ENCODE results near the gene KLF14.
A peak's percentile ranks its signal among the peaks of the same experiment; 100 is the strongest.

KLF14 gene

DNA sequence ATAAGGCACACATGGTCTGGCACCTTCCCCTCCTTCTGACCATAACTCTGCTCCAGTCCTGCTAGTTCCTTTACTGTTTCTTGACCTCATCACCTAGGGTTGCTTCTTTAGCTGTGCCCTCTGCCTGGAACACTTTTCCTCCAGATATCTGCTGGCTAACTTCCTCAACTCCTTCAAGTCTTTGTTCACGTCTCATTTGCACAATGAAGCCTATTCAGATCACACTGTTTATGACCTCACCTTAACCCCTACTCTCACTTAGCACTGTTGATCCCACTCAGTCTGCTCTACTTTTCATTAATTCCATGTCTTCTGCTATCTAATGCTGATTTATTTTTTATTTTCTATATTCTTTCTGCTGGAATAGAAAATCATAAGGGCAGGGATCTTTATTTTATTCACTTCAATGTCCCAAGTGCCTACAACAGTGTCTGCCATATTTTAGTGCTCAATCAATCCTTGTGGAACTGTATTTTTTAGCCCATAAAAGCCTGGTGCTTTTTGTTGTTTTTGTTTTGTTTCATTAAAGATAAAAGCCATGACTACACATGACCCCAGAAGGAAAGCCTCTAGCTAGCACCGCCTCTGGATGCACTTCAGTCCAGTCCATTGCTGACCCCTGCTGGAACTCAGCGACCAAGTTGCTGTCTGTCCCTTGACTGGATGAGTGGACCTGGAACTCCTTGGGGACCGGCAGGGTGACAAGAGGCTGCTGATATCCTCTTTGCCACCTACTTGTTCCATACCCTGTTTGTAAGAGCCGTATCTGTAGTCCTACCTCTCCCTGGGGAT is 12.3 kb downstream of the KLF14 start:
- no peaks in the 10 kb centered on the region for H3F3A ChIP-seq (ENCODE audit: low read depth)

GRCh38 chr7:130719541-130719940 is 14.5 kb downstream of the KLF14 start:
- H3K4me3 ChIP-seq (ENCODE audit: low read length, poor library complexity, severe bottlenecking), result no peak overlapping the region
- H3K9me3 ChIP-seq (ENCODE audit: insufficient read depth, low read depth, low read length), result no peaks in the 10 kb centered on the region
- no peaks in the 10 kb centered on the region for H4K20me1 ChIP-seq (ENCODE audit: insufficient read depth, low read length, poor library complexity, severe bottlenecking)
- H3K79me2 ChIP-seq (ENCODE audit: insufficient read depth, low read length), result no peaks in the 10 kb centered on the region
- no peak overlapping the region for H2AFZ ChIP-seq (ENCODE audit: low read length)
- H3K9me2 ChIP-seq (replicated peaks; ENCODE audit: low read depth, low read length), result no peaks in the 10 kb centered on the region
- no peak overlapping the region for H3K4me2 ChIP-seq (ENCODE audit: low read depth, low read length, poor library complexity, severe bottlenecking)
- TF ChIP-seq, protein P1, sequence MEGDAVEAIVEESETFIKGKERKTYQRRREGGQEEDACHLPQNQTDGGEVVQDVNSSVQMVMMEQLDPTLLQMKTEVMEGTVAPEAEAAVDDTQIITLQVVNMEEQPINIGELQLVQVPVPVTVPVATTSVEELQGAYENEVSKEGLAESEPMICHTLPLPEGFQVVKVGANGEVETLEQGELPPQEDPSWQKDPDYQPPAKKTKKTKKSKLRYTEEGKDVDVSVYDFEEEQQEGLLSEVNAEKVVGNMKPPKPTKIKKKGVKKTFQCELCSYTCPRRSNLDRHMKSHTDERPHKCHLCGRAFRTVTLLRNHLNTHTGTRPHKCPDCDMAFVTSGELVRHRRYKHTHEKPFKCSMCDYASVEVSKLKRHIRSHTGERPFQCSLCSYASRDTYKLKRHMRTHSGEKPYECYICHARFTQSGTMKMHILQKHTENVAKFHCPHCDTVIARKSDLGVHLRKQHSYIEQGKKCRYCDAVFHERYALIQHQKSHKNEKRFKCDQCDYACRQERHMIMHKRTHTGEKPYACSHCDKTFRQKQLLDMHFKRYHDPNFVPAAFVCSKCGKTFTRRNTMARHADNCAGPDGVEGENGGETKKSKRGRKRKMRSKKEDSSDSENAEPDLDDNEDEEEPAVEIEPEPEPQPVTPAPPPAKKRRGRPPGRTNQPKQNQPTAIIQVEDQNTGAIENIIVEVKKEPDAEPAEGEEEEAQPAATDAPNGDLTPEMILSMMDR (conservative IDR thresholded peaks at IDR 0.05; ENCODE audit: low read length), result no peak
- TF ChIP-seq EZH2phosphoT487 (IDR thresholded peaks at IDR 0.05; ENCODE audit: borderline replicate concordance), result no peak
- H3K9ac ChIP-seq (ENCODE audit: low read depth, low read length, poor library complexity, severe bottlenecking), result no peak overlapping the region
- H3F3A ChIP-seq (ENCODE audit: low read depth), result no peaks in the 10 kb centered on the region
- H3K4me1 ChIP-seq (ENCODE audit: insufficient read depth, low read length, poor library complexity, severe bottlenecking), result no peaks in the 10 kb centered on the region
- no peaks in the 10 kb centered on the region for H3K27me3 ChIP-seq (ENCODE audit: insufficient read depth, low read length, poor library complexity, severe bottlenecking)
- no peaks in the 10 kb centered on the region for H3K36me3 ChIP-seq (ENCODE audit: insufficient read depth, low read length)

More for the DNA sequence above, 12.3 kb downstream of the KLF14 start:
- H3K4me2 ChIP-seq (ENCODE audit: low read depth, low read length, poor library complexity, severe bottlenecking), result no peak overlapping the region
- H2AFZ ChIP-seq (ENCODE audit: low read length), result 0 out of 2 replicates have a peak overlapping the region, but pooled peaks have one; percentile 41
- H3K79me2 ChIP-seq (ENCODE audit: insufficient read depth, low read length), result no peaks in the 10 kb centered on the region
- H3K4me1 ChIP-seq (ENCODE audit: insufficient read depth, low read length, poor library complexity, severe bottlenecking), result no peaks in the 10 kb centered on the region
- H3K27me3 ChIP-seq (ENCODE audit: insufficient read depth, low read length, poor library complexity, severe bottlenecking), result no peaks in the 10 kb centered on the region
- no peaks in the 10 kb centered on the region for H4K20me1 ChIP-seq (ENCODE audit: insufficient read depth, low read length, poor library complexity, severe bottlenecking)
- no peaks in the 10 kb centered on the region for H3K36me3 ChIP-seq (ENCODE audit: insufficient read depth, low read length)
- H3K9ac ChIP-seq (ENCODE audit: low read depth, low read length, poor library complexity, severe bottlenecking), result no peak overlapping the region
- TF ChIP-seq, protein P1 (conservative IDR thresholded peaks at IDR 0.05; ENCODE audit: low read length), result peak; percentile 62
- no peak for TF ChIP-seq EZH2phosphoT487 (IDR thresholded peaks at IDR 0.05; ENCODE audit: borderline replicate concordance)
- H3K9me2 ChIP-seq (replicated peaks; ENCODE audit: low read depth, low read length), result no peaks in the 10 kb centered on the region
- no peak overlapping the region for H3K4me3 ChIP-seq (ENCODE audit: low read length, poor library complexity, severe bottlenecking)
- no peaks in the 10 kb centered on the region for H3K9me3 ChIP-seq (ENCODE audit: insufficient read depth, low read depth, low read length)

DNA sequence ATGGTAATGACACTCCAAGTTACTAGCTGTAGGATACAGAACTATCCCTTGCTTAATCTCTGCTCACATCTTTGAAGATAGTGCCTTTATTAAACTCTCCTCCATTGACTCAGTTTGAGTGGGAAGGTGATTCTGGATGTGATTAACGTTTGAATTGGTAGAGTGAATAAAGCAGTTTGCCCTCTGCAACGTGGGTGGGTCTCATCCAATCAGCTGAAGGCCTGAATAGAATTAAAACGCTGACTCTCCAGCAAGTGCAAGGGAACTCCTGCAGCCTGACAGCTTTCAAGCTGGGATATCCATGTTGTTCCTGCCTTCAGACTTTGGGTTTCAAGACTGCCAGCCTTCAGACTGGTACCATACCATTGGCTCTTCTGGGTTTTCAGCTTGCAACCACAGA is 21.6 kb downstream of the KLF14 start:
- Histone ChIP-seq H3K4me2 (ENCODE audit: low read depth, low read length, poor library complexity, severe bottlenecking) (no peak overlapping the region), H4K20me1 (ENCODE audit: insufficient read depth, low read length, poor library complexity, severe bottlenecking) (no peaks in the 10 kb centered on the region), H3K9me3 (ENCODE audit: insufficient read depth, low read depth, low read length) (no peaks in the 10 kb centered on the region), H3K4me3 (ENCODE audit: low read length, poor library complexity, severe bottlenecking) (no peak overlapping the region), H3K9ac (ENCODE audit: low read depth, low read length, poor library complexity, severe bottlenecking) (no peak overlapping the region), H3K27me3 (ENCODE audit: insufficient read depth, low read length, poor library complexity, severe bottlenecking) (no peaks in the 10 kb centered on the region), H2AFZ (ENCODE audit: low read length) (no peak overlapping the region), H3K9me2 (replicated peaks; ENCODE audit: low read depth, low read length) (no peaks in the 10 kb centered on the region), H3K4me1 (ENCODE audit: insufficient read depth, low read length, poor library complexity, severe bottlenecking) (no peaks in the 10 kb centered on the region), H3K79me2 (ENCODE audit: insufficient read depth, low read length) (no peaks in the 10 kb centered on the region), H3K36me3 (ENCODE audit: insufficient read depth, low read length) (no peaks in the 10 kb centered on the region), H3F3A (ENCODE audit: low read depth) (no peaks in the 10 kb centered on the region)
- TF ChIP-seq, protein P1 (conservative IDR thresholded peaks at IDR 0.05; ENCODE audit: low read length), result no peak
- no peak for TF ChIP-seq EZH2phosphoT487 (IDR thresholded peaks at IDR 0.05; ENCODE audit: borderline replicate concordance)

Data from Loucy (cell line).